Activated naive CD4-positive, alpha-beta T cell treated with Interleukin-2 at 50 U/mL for 16 hours (primary cell): ENCODE measurements around the gene TIMM17B.

ENCODE experiments used
- DNase-seq: peaks from one replicate; pipeline ENCODE4 v3.0.0-alpha.2; 2020

TIMM17B gene

GRCh38 chrX:48897625-48898306, at the start of gene TIMM17B, which contains the start of gene PQBP1:
TIMM17B (minus strand) TSS chrX:48897768; CDS start chrX:48897749, 19 bp downstream.
PQBP1 (plus strand) TSS chrX:48897930; CDS start chrX:48898510, 580 bp downstream.
- peak; percentile 86 for DNase-seq

- peak; percentile 55 for DNase-seq
Measured at GRCh38 chrX:48945517-48946348, 48.2 kb upstream of the TIMM17B start.

GRCh38 chrX:48942895-48943294, 45.3 kb upstream of the TIMM17B start:
- DNase-seq, result peak; percentile 11

- no peak for DNase-seq
Measured at GRCh38 chrX:48940404-48940955, 42.9 kb upstream of the TIMM17B start.

GRCh38 chrX:48939524-48940228, 42.1 kb upstream of the TIMM17B start:
- peak; percentile 15 for DNase-seq

GRCh38 chrX:48938721-48939425, 41.3 kb upstream of the TIMM17B start:
- DNase-seq, result peak; percentile 79

GRCh38 chrX:48937054-48937907, 39.7 kb upstream of the TIMM17B start:
- DNase-seq, result peak; percentile 90

GRCh38 chrX:48936429-48937053, 39.0 kb upstream of the TIMM17B start:
- no peak for DNase-seq

- no peak for DNase-seq
Measured at GRCh38 chrX:48935301-48935670, 37.7 kb upstream of the TIMM17B start.

- peak; percentile 37 for DNase-seq
Measured at GRCh38 chrX:48934581-48935300, 37.2 kb upstream of the TIMM17B start.

- DNase-seq, result peak; percentile 51
Measured at GRCh38 chrX:48933757-48934156, 36.2 kb upstream of the TIMM17B start.

- no peak for DNase-seq
Measured at GRCh38 chrX:48927736-48928382, 30.3 kb upstream of the TIMM17B start.

GRCh38 chrX:48927123-48927522, 29.6 kb upstream of the TIMM17B start:
- no peak for DNase-seq

GRCh38 chrX:48924270-48924669, 26.7 kb upstream of the TIMM17B start:
- DNase-seq, result no peak

- DNase-seq, result no peak
Measured at GRCh38 chrX:48923771-48924170, 26.2 kb upstream of the TIMM17B start.

- DNase-seq, result no peak
Measured at GRCh38 chrX:48920718-48921104, 23.1 kb upstream of the TIMM17B start.

GRCh38 chrX:48919947-48920717, 22.6 kb upstream of the TIMM17B start:
- peak; percentile 48 for DNase-seq

GRCh38 chrX:48919360-48919841, 21.8 kb upstream of the TIMM17B start:
- peak; percentile 61 for DNase-seq
